Activated naive CD8-positive, alpha-beta T cell treated with anti-CD3 and anti-CD28 coated beads, Interleukin-2, amount 50 U/mL, for 24 hours (primary cell): ENCODE data around the gene DNAJC18.
"Not testable (repeated sequence)": the region's sequence is repeated elsewhere in the genome, so short reads cannot be mapped to it uniquely, and the experiment has no call there.

ENCODE experiments used
- ATAC-seq: fragments of 150-1000 bp; cut with Tn5 transposase; one replicate; pipeline ENCODE4 v1.10.0; 2021
- DNase-seq: peaks from one replicate; pipeline ENCODE4 v3.0.0; 2021
- H3K27ac Mint-ChIP-seq: one replicate; pipeline ENCODE4 v1.8.0; 2021; ENCODE audit warnings: mild to moderate bottlenecking, mixed read lengths
- H3K27me3 Mint-ChIP-seq: one replicate; pipeline ENCODE4 v1.8.0; 2021; ENCODE audit warnings: mixed read lengths
- H3K36me3 Mint-ChIP-seq: one replicate; pipeline ENCODE4 v1.8.0; 2021; ENCODE audit warnings: low read depth, mixed read lengths
- H3K4me1 Mint-ChIP-seq: one replicate; pipeline ENCODE4 v1.8.0; 2021; ENCODE audit warnings: mixed read lengths
- H3K4me3 Mint-ChIP-seq: one replicate; pipeline ENCODE4 v1.8.0; 2021; ENCODE audit warnings: mild to moderate bottlenecking, moderate library complexity, mixed read lengths
- H3K9me3 Mint-ChIP-seq: one replicate; pipeline ENCODE4 v1.8.0; 2021; ENCODE audit warnings: mixed read lengths

DNAJC18 gene

GRCh38 chr5:139394123-139394653, 45.1 kb downstream of the DNAJC18 start:
- H3K9me3 Mint-ChIP-seq: no peaks in the 10 kb centered on the region
- H3K27me3 Mint-ChIP-seq: no peaks in the 10 kb centered on the region
- H3K4me3 Mint-ChIP-seq: peak overlapping the region; percentile 92
- no peak overlapping the region for H3K27ac Mint-ChIP-seq
- H3K4me1 Mint-ChIP-seq: peaks cover 45% of the 10 kb centered on the region
- no peak for ATAC-seq
- peak; percentile 67 for DNase-seq
- H3K36me3 Mint-ChIP-seq: peaks cover 3% of the 10 kb centered on the region

DNA sequence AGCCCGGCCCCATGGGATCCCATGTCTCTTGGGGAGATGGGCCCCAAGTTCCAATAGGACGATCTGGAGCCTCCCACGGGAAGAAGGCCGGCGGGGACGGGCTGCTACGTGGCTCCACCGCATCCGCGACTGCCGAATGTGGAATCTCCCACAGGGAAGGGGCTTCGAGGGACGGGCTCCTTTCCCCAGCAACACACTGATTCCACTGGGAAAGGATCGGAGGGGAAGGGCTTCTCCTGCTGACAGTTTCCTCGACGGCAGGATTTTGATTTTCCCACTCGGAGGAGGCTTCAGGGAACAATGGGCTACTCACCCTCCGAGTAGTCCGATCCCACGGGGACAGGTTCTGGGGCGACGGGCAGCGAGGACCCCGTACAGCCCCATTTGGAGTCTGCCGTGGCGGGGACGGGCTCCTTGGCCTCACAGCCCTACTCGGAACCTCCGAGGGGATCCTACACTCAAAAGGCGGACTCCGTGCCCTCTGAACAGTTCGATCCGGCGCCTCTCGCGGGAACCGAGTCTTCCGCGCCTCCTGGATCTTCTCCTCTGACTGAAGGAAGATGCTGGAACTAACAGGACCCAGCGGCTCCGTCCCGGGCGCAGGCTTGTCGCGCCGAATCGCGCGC, 45.7 kb downstream of the DNAJC18 start:
- peaks cover 46% of the 10 kb centered on the region for H3K4me1 Mint-ChIP-seq
- DNase-seq: no peak
- peak overlapping the region; percentile 86 for H3K27ac Mint-ChIP-seq
- H3K36me3 Mint-ChIP-seq: peaks cover 3% of the 10 kb centered on the region
- no peak for ATAC-seq
- peak overlapping the region; percentile 92 for H3K4me3 Mint-ChIP-seq
- no peaks in the 10 kb centered on the region for H3K27me3 Mint-ChIP-seq
- H3K9me3 Mint-ChIP-seq: no peaks in the 10 kb centered on the region

DNA sequence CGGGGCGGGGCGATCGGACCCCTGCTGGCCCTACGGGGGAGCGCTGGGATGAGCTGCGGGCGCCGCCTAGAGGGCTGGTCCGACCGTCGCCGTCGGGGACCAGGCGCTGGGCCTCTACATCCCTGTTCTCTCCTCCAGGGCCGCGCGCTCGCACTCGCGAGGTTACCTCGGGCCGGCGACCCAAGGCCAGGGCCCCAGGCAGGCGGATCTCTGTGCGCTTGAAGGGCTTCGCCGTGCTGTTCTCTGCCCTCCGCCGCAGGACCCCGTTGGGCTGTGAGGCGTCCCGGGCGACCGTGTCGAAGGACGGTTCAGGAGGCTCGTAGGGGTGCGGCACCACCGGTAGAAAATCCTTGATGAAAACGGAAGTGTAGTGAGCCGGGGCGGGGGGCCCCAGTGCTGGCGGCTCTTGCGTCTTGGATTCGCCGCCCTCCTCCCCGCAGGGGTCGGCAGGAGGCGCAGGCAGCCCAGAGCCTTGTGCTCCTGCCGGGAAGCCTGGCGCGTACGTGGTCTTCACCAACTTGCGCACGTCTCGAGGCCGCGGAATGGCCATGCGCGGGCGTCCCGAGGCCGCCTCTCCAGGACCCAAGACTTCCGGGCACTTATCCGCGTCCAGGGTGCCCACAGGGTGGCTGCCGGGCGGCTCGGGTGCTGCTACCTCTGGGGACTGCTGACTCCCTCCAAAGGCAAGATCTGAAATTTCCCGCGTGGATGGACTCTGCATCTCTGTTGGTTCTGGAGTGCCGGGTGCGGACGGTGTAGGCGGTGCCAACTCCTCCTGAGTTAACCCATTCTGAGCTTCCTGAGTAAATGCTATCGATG, 46.4 kb downstream of the DNAJC18 start:
- Mint-ChIP-seq H3K4me1 (peaks cover 50% of the 10 kb centered on the region), H3K9me3 (no peaks in the 10 kb centered on the region), H3K4me3 (peak overlapping the region; percentile 92), H3K36me3 (peaks cover 3% of the 10 kb centered on the region), H3K27ac (peak overlapping the region; percentile 86), H3K27me3 (no peaks in the 10 kb centered on the region)
- DNase-seq (peak; percentile 92), ATAC-seq (peak; percentile 74)

DNA sequence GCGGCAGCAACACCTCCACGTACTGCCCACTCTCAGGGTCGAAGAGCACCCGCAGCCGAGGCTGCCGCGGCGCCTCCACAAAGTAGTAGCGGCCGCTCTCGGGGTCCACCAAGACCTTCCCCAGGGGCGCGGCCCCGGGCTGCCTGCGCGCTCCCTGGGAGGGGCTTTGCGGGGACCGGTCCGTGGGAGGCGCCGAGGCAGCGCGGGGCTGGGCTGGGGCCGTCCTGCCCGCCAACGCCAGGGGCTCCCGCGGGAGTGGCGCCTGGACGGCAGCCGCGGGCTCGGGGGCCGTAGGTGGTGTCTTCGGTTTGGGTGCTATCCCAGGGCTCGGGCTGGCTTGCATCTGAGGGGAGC, 47.0 kb downstream of the DNAJC18 start:
- Mint-ChIP-seq H3K9me3 (no peaks in the 10 kb centered on the region), H3K36me3 (peaks cover 3% of the 10 kb centered on the region), H3K27ac (peak overlapping the region; percentile 86), H3K4me1 (peaks cover 52% of the 10 kb centered on the region), H3K27me3 (no peaks in the 10 kb centered on the region), H3K4me3 (peak overlapping the region; percentile 92)
- ATAC-seq (no peak), DNase-seq (no peak)

- Mint-ChIP-seq H3K27me3 (no peaks in the 10 kb centered on the region), H3K9me3 (no peaks in the 10 kb centered on the region), H3K36me3 (peaks cover 5% of the 10 kb centered on the region), H3K27ac (peak overlapping the region; percentile 95), H3K4me1 (peaks cover 54% of the 10 kb centered on the region), H3K4me3 (peak overlapping the region; percentile 92)
- DNase-seq (no peak), ATAC-seq (peak; percentile 1)
These were observed 47.6 kb downstream of the DNAJC18 start for GRCh38 chr5:139391570-139392323.

GRCh38 chr5:139390639-139391569, 48.4 kb downstream of the DNAJC18 start:
- Mint-ChIP-seq H3K36me3 (peaks cover 2% of the 10 kb centered on the region), H3K27ac (peak overlapping the region; percentile 95), H3K9me3 (no peaks in the 10 kb centered on the region), H3K27me3 (no peaks in the 10 kb centered on the region), H3K4me3 (peak overlapping the region; percentile 92), H3K4me1 (peaks cover 57% of the 10 kb centered on the region)
- DNase-seq: no peak
- no peak for ATAC-seq

DNA sequence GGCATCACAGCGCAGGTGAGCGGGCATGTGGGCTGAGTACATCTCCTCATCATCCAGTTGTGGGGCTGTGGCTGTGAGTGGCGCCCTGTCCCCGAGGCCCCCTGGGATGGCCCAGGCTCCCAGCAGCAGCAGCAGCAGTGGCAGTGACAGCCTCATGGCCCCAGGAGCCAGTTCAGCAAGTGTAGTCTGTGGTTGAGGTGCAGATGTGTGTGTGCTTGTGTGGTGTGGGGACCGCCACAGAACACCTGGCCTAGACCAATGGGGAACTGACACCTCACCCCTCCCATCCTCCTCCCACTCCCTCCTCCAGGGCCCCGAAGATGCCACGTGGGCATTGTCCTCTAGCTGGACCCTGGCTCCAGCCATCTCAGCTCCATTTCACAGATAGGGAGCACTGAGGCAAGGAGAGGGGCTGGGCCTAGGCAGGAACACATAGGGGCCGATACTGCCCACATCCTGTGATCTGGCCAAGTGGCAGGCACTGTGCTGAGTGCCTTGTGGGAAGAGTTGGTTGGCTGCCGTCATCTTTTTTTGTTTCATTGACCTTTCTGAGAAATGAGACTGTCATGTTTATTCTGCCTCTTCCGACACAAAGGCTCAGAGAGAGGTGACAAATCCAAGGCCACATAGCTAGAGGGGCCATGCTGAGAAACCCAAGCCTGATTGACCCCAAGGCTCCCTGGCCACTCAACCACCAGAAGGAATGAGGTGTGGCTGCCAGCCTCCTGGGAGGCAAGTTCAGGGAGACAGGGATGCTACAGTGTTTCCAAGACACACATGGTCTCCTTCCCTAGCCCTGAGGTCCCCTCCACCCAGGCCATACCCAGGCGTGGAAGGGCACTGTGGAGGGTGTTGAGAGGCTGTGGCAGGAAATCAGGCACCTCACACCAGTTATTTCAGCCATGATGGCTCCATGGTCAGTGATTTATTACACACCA, 49.4 kb downstream of the DNAJC18 start, which contains the start of gene MZB1:
Gene MZB1 (minus strand): TSS at position 213 of the 938 bp plus-strand sequence. CDS start 57 bp downstream, at position 156.
- Mint-ChIP-seq H3K4me3 (peak within 1 kb of the TSS; percentile 92), H3K36me3 (peaks cover 2% of the 10 kb centered on the region), H3K27ac (peak within 1 kb of the TSS; percentile 95), H3K27me3 (no peaks in the 10 kb centered on the region), H3K9me3 (no peaks in the 10 kb centered on the region), H3K4me1 (peaks cover 64% of the 10 kb centered on the region)
- ATAC-seq (peak; percentile 72), DNase-seq (peak; percentile 76)

GRCh38 chr5:139388198-139388821, 51.0 kb downstream of the DNAJC18 start:
- Mint-ChIP-seq H3K27me3 (no peaks in the 10 kb centered on the region), H3K4me3 (peak overlapping the region; percentile 92), H3K9me3 (no peaks in the 10 kb centered on the region), H3K27ac (no peak overlapping the region), H3K36me3 (peaks cover 2% of the 10 kb centered on the region), H3K4me1 (peaks cover 70% of the 10 kb centered on the region)
- ATAC-seq (no peak), DNase-seq (no peak)

GRCh38 chr5:139387611-139388197, 51.6 kb downstream of the DNAJC18 start:
- Mint-ChIP-seq H3K36me3 (peaks cover 2% of the 10 kb centered on the region), H3K27ac (no peak overlapping the region), H3K27me3 (no peaks in the 10 kb centered on the region), H3K4me1 (peaks cover 67% of the 10 kb centered on the region), H3K9me3 (no peaks in the 10 kb centered on the region), H3K4me3 (peak overlapping the region; percentile 92)
- DNase-seq (no peak), ATAC-seq (no peak)

DNA sequence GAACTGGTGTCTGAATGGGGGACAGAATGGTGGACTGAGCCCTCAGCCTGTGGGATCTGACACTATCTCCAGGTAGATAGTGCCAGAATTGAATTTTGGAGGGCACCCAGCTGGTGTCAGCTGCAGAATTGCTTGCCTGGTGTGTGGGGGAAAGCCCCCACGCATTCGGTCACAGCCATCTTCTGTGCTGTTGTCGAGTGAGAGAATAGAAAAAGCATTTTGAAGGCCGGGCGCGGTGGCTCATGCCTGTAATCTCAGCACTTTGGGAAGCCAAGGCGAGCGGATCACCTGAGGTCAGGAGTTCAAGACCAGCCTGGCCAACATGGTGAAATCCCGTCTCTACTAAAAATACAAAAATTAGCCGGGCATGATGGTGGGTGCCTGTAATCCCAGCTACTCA, 52.4 kb downstream of the DNAJC18 start:
- Mint-ChIP-seq H3K4me1 (peaks cover 71% of the 10 kb centered on the region), H3K27ac (peak overlapping the region; percentile 31)
- not testable (repeated sequence) for DNase-seq, H3K9me3 Mint-ChIP-seq, ATAC-seq, H3K36me3 Mint-ChIP-seq, H3K4me3 Mint-ChIP-seq, H3K27me3 Mint-ChIP-seq

GRCh38 chr5:139386050-139386438, 53.3 kb downstream of the DNAJC18 start:
- no peaks in the 10 kb centered on the region for H3K27me3 Mint-ChIP-seq
- ATAC-seq: no peak
- H3K36me3 Mint-ChIP-seq: peaks cover 2% of the 10 kb centered on the region
- H3K27ac Mint-ChIP-seq: peak overlapping the region; percentile 31
- no peak overlapping the region for H3K4me3 Mint-ChIP-seq
- H3K4me1 Mint-ChIP-seq: peaks cover 62% of the 10 kb centered on the region
- no peak for DNase-seq
- no peaks in the 10 kb centered on the region for H3K9me3 Mint-ChIP-seq
